Stomach (tissue), 9 donors: ENCODE measurements around the gene PYGB. TPM values are rescaled to one million over a fixed set of nuclear protein-coding genes. Genes with fewer than 3 reads are reported as not detected.

Source experiments
- DNase-seq, 2 donors: peaks; one replicate each; pipeline versions ENCODE4 v3.0.0 to v3.0.0-alpha.2; 2013 to 2019
- H3K27ac ChIP-seq, 5 donors: fragments of 200-600 bp in 4 of 5; sonication (generic) in 4 of 5; one replicate each; pipeline ENCODE4 v1.5.1; 2013 to 2019; ENCODE audit warnings: mild to moderate bottlenecking in 1 of 5, moderate library complexity in 1 of 5
- H3K27me3 ChIP-seq, 3 donors: fragments of 200-600 bp; sonication (generic); one replicate each; pipeline ENCODE4 v1.5.1; 2017 to 2019; ENCODE audit warnings: mixed run types in 1 of 3
- H3K36me3 ChIP-seq, 4 donors: fragments of 200-600 bp; sonication (generic); 1 replicate in 3 of 4; 2 replicates in 1 of 4; pipeline ENCODE4 v1.5.1; 2016 to 2019
- H3K4me1 ChIP-seq, 4 donors: fragments of 200-600 bp; sonication (generic); one replicate each; pipeline ENCODE4 v1.5.1; 2016 to 2019
- H3K4me3 ChIP-seq, 4 donors: fragments of 200-600 bp; sonication (generic) in 3 of 4; one replicate each; pipeline ENCODE4 v1.5.1; 2016 to 2019; ENCODE audit warnings: mild to moderate bottlenecking in 1 of 4
- H3K9me3 ChIP-seq, 4 donors: fragments of 200-600 bp; sonication (generic); one replicate each; pipeline ENCODE4 v1.5.1; 2016 to 2019
- CTCF ChIP-seq, 7 experiments: fragments of 450-650 bp in 4 of 7; fragments of 200-600 bp in 3 of 7; sonication (generic) in 3 of 7; IDR thresholded peaks; one replicate each; pipeline ENCODE4 v1.5.1; 2016 to 2019; ENCODE audit warnings: antibody characterized with exemption in 7 of 7, control low read depth in 2 of 7, mild to moderate bottlenecking in 1 of 7
- EP300 ChIP-seq: sonication (generic); formaldehyde crosslinking; IDR thresholded peaks from one replicate; pipeline ENCODE4 v1.6.1; 2017; ENCODE audit warnings: antibody characterized with exemption
- POLR2A ChIP-seq, 4 donors: fragments of 450-650 bp; IDR thresholded peaks; one replicate each; pipeline ENCODE4 v1.6.1; 2016; ENCODE audit warnings: antibody characterized with exemption in 4 of 4, control low read depth in 2 of 4, mild to moderate bottlenecking in 1 of 4, moderate library complexity in 1 of 4
- POLR2AphosphoS5 ChIP-seq, 3 donors: sonication (generic); formaldehyde crosslinking; IDR thresholded peaks; one replicate each; pipeline ENCODE4 v1.6.1; 2016; ENCODE audit warnings: antibody characterized with exemption in 3 of 3
- WGBS, 5 donors: extraction: QIAGEN DNeasy Blood & Tissue Kit in 3 of 5; methylation state at CpG; one replicate each; pipeline versions ENCODE4 v1.1.5 to v1.1.7; 2013 to 2018; 5-methylcytosine and 5-hydroxymethylcytosine counted together
- intact Hi-C: fragments of 100-400 bp; cut with DNase I; formaldehyde crosslinking; loops from one replicate; pipeline ENCODE4 v1.15.1; 2023; ENCODE audit warnings: low total_unique reads
- polyA plus RNA-seq, 3 donors: library from polyadenylated mRNA; stranded (reverse); fragments of 200-250 nt; gene quantifications; one replicate each; pipeline ENCODE4 v1.2.3, GENCODE V29; 2013
- total RNA-seq, 5 donors: library from RNA; depleted of rRNA; stranded (reverse); fragments of >200 nt; gene quantifications; one replicate each; pipeline versions ENCODE4 v1.1.0 to v1.2.3, GENCODE V29; 2014 to 2016
- donor health status: healthy with polysubstance abuse.
- donor health status: Bipolar disorder and iron deficiency.
- donor health status: healthy.

Gene PYGB
- total and polyA plus RNA-seq, 8 donors = 23.1 to 116 (median 49.5) TPM

- H3K4me1 ChIP-seq = peaks cover 35 to 73% (median 61%) of the 10 kb centered on the region in 4 donors
- intact Hi-C loops = no loop called here
These were observed 1.5 kb downstream of the PYGB start for GRCh38 chr20:25249198-25249931.

GRCh38 chr20:25250508-25250907, 2.6 kb downstream of the PYGB start:
- TF ChIP-seq POLR2AphosphoS5 (IDR thresholded peaks at IDR 0.05) = no peak
- no peak for TF ChIP-seq CTCF (IDR thresholded peaks at IDR 0.05)
- TF ChIP-seq EP300 = no peak
- TF ChIP-seq POLR2A (IDR thresholded peaks at IDR 0.05) = no peak
- no peak for DNase-seq
- WGBS, 5 donors = 82 to 95% (median 86%) methylated on average over 3 of the region's 3 CpGs

More at GRCh38 chr20:25249198-25249931, 1.5 kb downstream of the PYGB start:
- H3K27me3 ChIP-seq = no peaks in the 10 kb centered on the region
- no peaks in the 10 kb centered on the region for H3K36me3 ChIP-seq
- 47 to 55% (median 55%) methylated on average over 9 of the region's 9 CpGs for WGBS, 5 donors
- peak overlapping the region in 3 of 5 donors; percentile 25 to 96 (median 90) for H3K27ac ChIP-seq
- no peaks in the 10 kb centered on the region for H3K9me3 ChIP-seq
- TF ChIP-seq POLR2AphosphoS5 (IDR thresholded peaks at IDR 0.05) (no peak), EP300 (no peak), POLR2A (IDR thresholded peaks at IDR 0.05) (no peak), CTCF (IDR thresholded peaks at IDR 0.05) (no peak)
- no peak for DNase-seq
- peak overlapping the region; percentile 77 to 96 (median 92) for H3K4me3 ChIP-seq

GRCh38 chr20:25251019-25251418, 3.1 kb downstream of the PYGB start:
- no peak for DNase-seq
- intact Hi-C loops = no loop called here
- WGBS, 5 donors = 88 to 94% (median 92%) methylated on average over 9 of the region's 9 CpGs
- Histone ChIP-seq H3K27ac (no peak overlapping the region), H3K27me3 (no peaks in the 10 kb centered on the region), H3K4me1 (peaks cover 42 to 90% (median 75%) of the 10 kb centered on the region in 4 donors), H3K4me3 (no peak overlapping the region), H3K36me3 (no peaks in the 10 kb centered on the region), H3K9me3 (no peaks in the 10 kb centered on the region)
- no peak for TF ChIP-seq CTCF (IDR thresholded peaks at IDR 0.05)
- no peak for TF ChIP-seq EP300
- TF ChIP-seq POLR2AphosphoS5 (IDR thresholded peaks at IDR 0.05) = no peak
- TF ChIP-seq POLR2A (IDR thresholded peaks at IDR 0.05) = no peak

More at GRCh38 chr20:25250508-25250907, 2.6 kb downstream of the PYGB start:
- Histone ChIP-seq H3K9me3 (no peaks in the 10 kb centered on the region), H3K27ac (peak overlapping the region in 1 of 5 donors; percentile 25), H3K36me3 (no peaks in the 10 kb centered on the region), H3K4me3 (peak overlapping the region in 2 of 4 donors; percentile 93 to 96), H3K27me3 (no peaks in the 10 kb centered on the region), H3K4me1 (peaks cover 37 to 84% (median 70%) of the 10 kb centered on the region in 4 donors)
- intact Hi-C loops = no loop called here

- Histone ChIP-seq H3K27ac (peak overlapping the region in 1 of 5 donors; percentile 56), H3K9me3 (no peaks in the 10 kb centered on the region), H3K4me1 (peaks cover 47 to 91% (median 79%) of the 10 kb centered on the region in 4 donors), H3K27me3 (no peaks in the 10 kb centered on the region), H3K36me3 (no peaks in the 10 kb centered on the region), H3K4me3 (no peak overlapping the region)
- intact Hi-C loops = no loop called here
- TF ChIP-seq CTCF (IDR thresholded peaks at IDR 0.05) (no peak), POLR2AphosphoS5 (IDR thresholded peaks at IDR 0.05) (no peak), EP300 (no peak), POLR2A (IDR thresholded peaks at IDR 0.05) (no peak)
- no peak for DNase-seq
- WGBS, 5 donors = 57 to 72% (median 63%) methylated on average over 4 of the region's 4 CpGs
These were observed 3.7 kb downstream of the PYGB start for GRCh38 chr20:25251558-25251957.
